EL (cell line): ENCODE measurements around the gene PBX1.
"Not testable (repeated sequence)": the region's sequence is repeated elsewhere in the genome, so short reads cannot be mapped to it uniquely, and the experiment has no call there.

Experiments
- DNase-seq: peaks from one replicate; pipeline ENCODE4 v3.0.0-alpha.2; 2016

PBX1 gene

GRCh38 chr1:164644774-164645644, 86.0 kb downstream of the PBX1 start:
- DNase-seq = peak; percentile 31

- DNase-seq = no peak
Observed at GRCh38 chr1:164645921-164646320, 86.9 kb downstream of the PBX1 start.

GRCh38 chr1:164647211-164647610, 88.2 kb downstream of the PBX1 start:
- no peak for DNase-seq

- no peak for DNase-seq
Observed at GRCh38 chr1:164648636-164649035, 89.7 kb downstream of the PBX1 start.

- DNase-seq = no peak
Observed at GRCh38 chr1:164649146-164649545, 90.2 kb downstream of the PBX1 start.

GRCh38 chr1:164650531-164650930, 91.5 kb downstream of the PBX1 start:
- DNase-seq = no peak

GRCh38 chr1:164651351-164651951, 92.5 kb downstream of the PBX1 start:
- peak; percentile 42 for DNase-seq

- not testable (repeated sequence) for DNase-seq
Observed at GRCh38 chr1:164652969-164653368, 94.0 kb downstream of the PBX1 start.

- DNase-seq = no peak
Observed at GRCh38 chr1:164653705-164654104, 94.7 kb downstream of the PBX1 start.

GRCh38 chr1:164654200-164654599, 95.2 kb downstream of the PBX1 start:
- no peak for DNase-seq

GRCh38 chr1:164658864-164659263, 99.9 kb downstream of the PBX1 start:
- DNase-seq = no peak

GRCh38 chr1:164659621-164660411, 100.8 kb downstream of the PBX1 start:
- DNase-seq = no peak

- DNase-seq = peak; percentile 50
Observed at GRCh38 chr1:164660412-164660772, 101.4 kb downstream of the PBX1 start.

- no peak for DNase-seq
Observed at GRCh38 chr1:164660775-164661174, 101.8 kb downstream of the PBX1 start.

GRCh38 chr1:164662462-164662861, 103.5 kb downstream of the PBX1 start:
- DNase-seq = no peak

- DNase-seq = no peak
Observed at GRCh38 chr1:164662955-164663354, 104.0 kb downstream of the PBX1 start.

- DNase-seq = no peak
Observed at GRCh38 chr1:164664127-164664526, 105.1 kb downstream of the PBX1 start.

GRCh38 chr1:164667001-164667400, 108.0 kb downstream of the PBX1 start:
- no peak for DNase-seq

GRCh38 chr1:164667600-164667999, 108.6 kb downstream of the PBX1 start:
- DNase-seq = no peak

GRCh38 chr1:164668491-164669400, 109.8 kb downstream of the PBX1 start:
- no peak for DNase-seq

- no peak for DNase-seq
Observed at GRCh38 chr1:164670026-164670425, 111.0 kb downstream of the PBX1 start.

GRCh38 chr1:164670786-164671185, 111.8 kb downstream of the PBX1 start:
- no peak for DNase-seq
